HepG2 (cell line): ENCODE measurements around the gene BLCAP. TPM values are rescaled to one million over a fixed set of nuclear protein-coding genes. Genes with fewer than 3 reads are reported as not detected.

Source experiments
- ATAD3A ChIP-seq: sonication (generic); formaldehyde crosslinking; IDR thresholded peaks from 2 replicates; pipeline ENCODE4 v1.4.0; 2020; ENCODE audit warnings: missing genetic modification reagents
- CENPT ChIP-seq: sonication (generic); formaldehyde crosslinking; IDR thresholded peaks from 2 replicates; pipeline ENCODE4 v1.8.0; 2022; ENCODE audit warnings: low read depth, mild to moderate bottlenecking, moderate library complexity, missing genetic modification reagents
- DMTF1 ChIP-seq: sonication (generic); formaldehyde crosslinking; IDR thresholded peaks from 2 replicates; pipeline ENCODE4 v1.4.0; 2020; ENCODE audit warnings: mild to moderate bottlenecking, missing genetic modification reagents
- ETV5 ChIP-seq: IDR thresholded peaks from 2 replicates; pipeline ENCODE4 v1.6.1; 2018; ENCODE audit warnings: missing biosample characterization, missing genetic modification reagents, inconsistent platforms, borderline replicate concordance
- FOXA1 ChIP-seq, 2 experiments: fragments of 450-650 bp in 1 of 2; sonication (generic) in 1 of 2; formaldehyde crosslinking in 1 of 2; IDR thresholded peaks; 2 replicates each; pipeline versions ENCODE4 v1.4.0 to v1.6.1; 2016 to 2020; ENCODE audit warnings: missing genetic modification reagents in 1 of 2
- FOXK2 ChIP-seq: fragments of 450-650 bp; IDR thresholded peaks from 2 replicates; pipeline ENCODE4 v1.6.1; 2016
- IRF2 ChIP-seq: IDR thresholded peaks from 2 replicates; pipeline ENCODE4 v1.6.1; 2018; ENCODE audit warnings: missing genetic modification reagents, missing compliant biosample characterization
- PRDM15 ChIP-seq: sonication (generic); formaldehyde crosslinking; IDR thresholded peaks from 2 replicates; pipeline ENCODE4 v1.4.0; 2020; ENCODE audit warnings: missing genetic modification reagents
- RERE ChIP-seq: IDR thresholded peaks from 2 replicates; pipeline ENCODE4 v1.6.1; 2016; ENCODE audit warnings: low read depth, missing genetic modification reagents, missing compliant biosample characterization
- RFXAP ChIP-seq: sonication (generic); formaldehyde crosslinking; IDR thresholded peaks from 2 replicates; pipeline ENCODE4 v1.4.0; 2020; ENCODE audit warnings: missing genetic modification reagents, borderline replicate concordance
- ZBTB38 ChIP-seq: sonication (generic); formaldehyde crosslinking; IDR thresholded peaks from 2 replicates; pipeline ENCODE4 v1.5.1; 2020; ENCODE audit warnings: mild to moderate bottlenecking, missing genetic modification reagents
- ZMYM4 ChIP-seq: sonication (generic); formaldehyde crosslinking; IDR thresholded peaks from 2 replicates; pipeline ENCODE4 v1.8.1; 2023; ENCODE audit warnings: mild to moderate bottlenecking, missing genetic modification reagents
- ZNF18 ChIP-seq: sonication (generic); formaldehyde crosslinking; IDR thresholded peaks from 2 replicates; pipeline ENCODE4 v1.8.0; 2022; ENCODE audit warnings: mild to moderate bottlenecking, missing genetic modification reagents; ENCODE audit not compliant: insufficient replicate concordance
- ZNF230 ChIP-seq: sonication (generic); formaldehyde crosslinking; IDR thresholded peaks from 2 replicates; pipeline ENCODE4 v1.4.0; 2020; ENCODE audit warnings: mild to moderate bottlenecking, missing genetic modification reagents
- ZNF597 ChIP-seq: sonication (generic); formaldehyde crosslinking; IDR thresholded peaks from 2 replicates; pipeline ENCODE4 v1.5.0; 2020; ENCODE audit warnings: missing genetic modification reagents
- ZNF850 ChIP-seq: sonication (generic); formaldehyde crosslinking; conservative IDR thresholded peaks from 2 replicates; pipeline ENCODE4 v1.9.0; 2021; ENCODE audit warnings: mild to moderate bottlenecking, missing genetic modification reagents
- polyA plus RNA-seq, 8 experiments: library from polyadenylated mRNA; depleted of rRNA in 3 of 8; stranded (reverse) in 7 of 8; unstranded in 1 of 8; fragments of >200 nt; fragmentation: Illumina TruSeq in 4 of 8; extraction: Trizol in 4 of 8; gene quantifications; 2 replicates each; pipeline versions ENCODE4 v1.2.1 to v1.2.3, GENCODE V29; 2011 to 2016; ENCODE audit warnings: low read depth in 4 of 8, missing spikeins in 1 of 8, mixed read lengths in 1 of 8; ENCODE audit not compliant: insufficient read depth in 1 of 8
- total RNA-seq, 5 experiments: library from RNA; depleted of rRNA; stranded (reverse); fragments of >200 nt; fragmentation: Illumina TruSeq; extraction: Trizol; gene quantifications; 2 replicates each; pipeline ENCODE4 v1.2.3, GENCODE V29; 2016; ENCODE audit warnings: low read depth in 1 of 5

Gene BLCAP
- total and polyA plus RNA-seq, 2 of the 13 experiments (the other 11 are each of a cell fraction or from before 2014, with no cell fraction given) = 52.4 to 86.8 TPM

- TF ChIP-seq PRDM15 (CRISPR knock-in tag) (no peak), ATAD3A (CRISPR knock-in tag) (no peak), ZMYM4 (no peak), ETV5 (CRISPR knock-in tag) (peak; percentile 55; the same call in 1 of the 2 replicates), RERE (no peak), ZBTB38 (CRISPR knock-in tag) (no peak), IRF2 (CRISPR knock-in tag) (0 out of 2 replicates have a peak, but pooled peaks have one; percentile 13), ZNF850 (CRISPR knock-in tag) (no peak), FOXA1 (IDR thresholded peaks at IDR 0.05) (no peak), FOXA1 (CRISPR knock-in tag; IDR thresholded peaks at IDR 0.05) (no peak), FOXK2 (no peak), DMTF1 (CRISPR knock-in tag) (no peak), ZNF18 (CRISPR knock-in tag) (no peak), CENPT (CRISPR knock-in tag) (no peak), ZNF230 (CRISPR knock-in tag) (no peak), RFXAP (CRISPR knock-in tag) (no peak), ZNF597 (CRISPR knock-in tag) (no peak)
Observed at GRCh38 chr20:37542281-37542680, 14.6 kb upstream of the BLCAP start (continued).
